ENCODE results near the gene IL15. TPM values are rescaled to one million over a fixed set of nuclear protein-coding genes. Genes with fewer than 3 reads are reported as not detected.
"Not testable (repeated sequence)": the region's sequence is repeated elsewhere in the genome, so short reads cannot be mapped to it uniquely, and the experiment has no call there.

IL15 gene
- total RNA-seq (not detected in 2 replicates), polyA plus RNA-seq (not detected in 2 replicates)

GRCh38 chr4:141636082-141636770 is at the start of gene IL15:
Gene IL15 (plus strand): TSS chr4:141636583. CDS start chr4:141719465, 82,882 bp downstream.
- H3K27me3 ChIP-seq = peaks cover 51% of the 10 kb centered on the region
- DNase-seq (ENCODE audit: low read depth in 1 of 2, low spot score in 1 of 2) = peak; percentile 50 to 54
- no peaks in the 10 kb centered on the region for H3K4me1 ChIP-seq (ENCODE audit: low read depth)
- no peaks in the 10 kb centered on the region for H3K9me3 ChIP-seq (ENCODE audit: low read depth)
- no peaks in the 10 kb centered on the region for H3K36me3 ChIP-seq
- TF ChIP-seq CTCF (IDR thresholded peaks at IDR 0.05; ENCODE audit: low read depth, low read length) = no peak
- H3K27ac ChIP-seq = no peak within 1 kb of the TSS
- peak within 1 kb of the TSS; percentile 43 for H3K4me3 ChIP-seq

GRCh38 chr4:141587897-141588296 is 48.5 kb upstream of the IL15 start:
- no peak overlapping the region for H3K4me3 ChIP-seq
- DNase-seq (ENCODE audit: low read depth in 1 of 2, low spot score in 1 of 2) = peak in 1 of 2 donors; percentile 7
- TF ChIP-seq CTCF (IDR thresholded peaks at IDR 0.05; ENCODE audit: low read depth, low read length) = no peak
- no peaks in the 10 kb centered on the region for H3K9me3 ChIP-seq (ENCODE audit: low read depth)
- no peaks in the 10 kb centered on the region for H3K4me1 ChIP-seq (ENCODE audit: low read depth)
- H3K36me3 ChIP-seq = no peaks in the 10 kb centered on the region
- H3K27ac ChIP-seq = no peak overlapping the region
- no peaks in the 10 kb centered on the region for H3K27me3 ChIP-seq

GRCh38 chr4:141595531-141595930 is 40.9 kb upstream of the IL15 start:
- DNase-seq (ENCODE audit: low read depth in 1 of 2, low spot score in 1 of 2) = peak in 1 of 2 donors; percentile 10
- H3K27me3 ChIP-seq = no peaks in the 10 kb centered on the region
- no peaks in the 10 kb centered on the region for H3K36me3 ChIP-seq
- H3K4me1 ChIP-seq (ENCODE audit: low read depth) = no peaks in the 10 kb centered on the region
- no peak overlapping the region for H3K4me3 ChIP-seq
- TF ChIP-seq CTCF (IDR thresholded peaks at IDR 0.05; ENCODE audit: low read depth, low read length) = no peak
- no peaks in the 10 kb centered on the region for H3K9me3 ChIP-seq (ENCODE audit: low read depth)
- H3K27ac ChIP-seq = no peak overlapping the region

GRCh38 chr4:141599853-141600252 is 36.5 kb upstream of the IL15 start:
- TF ChIP-seq CTCF (IDR thresholded peaks at IDR 0.05; ENCODE audit: low read depth, low read length) = no peak
- H3K9me3 ChIP-seq (ENCODE audit: low read depth) = no peaks in the 10 kb centered on the region
- no peak overlapping the region for H3K27ac ChIP-seq
- no peaks in the 10 kb centered on the region for H3K27me3 ChIP-seq
- no peak overlapping the region for H3K4me3 ChIP-seq
- DNase-seq (ENCODE audit: low read depth in 1 of 2, low spot score in 1 of 2) = peak in 1 of 2 donors; percentile 3
- H3K4me1 ChIP-seq (ENCODE audit: low read depth) = no peaks in the 10 kb centered on the region
- no peaks in the 10 kb centered on the region for H3K36me3 ChIP-seq

GRCh38 chr4:141604683-141605082 is 31.7 kb upstream of the IL15 start:
- not testable (repeated sequence) for H3K9me3 ChIP-seq (ENCODE audit: low read depth); H3K4me1 ChIP-seq (ENCODE audit: low read depth); H3K36me3 ChIP-seq; DNase-seq (ENCODE audit: low read depth in 1 of 2, low spot score in 1 of 2); H3K27ac ChIP-seq; H3K27me3 ChIP-seq; H3K4me3 ChIP-seq

GRCh38 chr4:141605425-141605856 is 30.9 kb upstream of the IL15 start:
- Histone ChIP-seq H3K9me3 (ENCODE audit: low read depth) (no peaks in the 10 kb centered on the region), H3K4me1 (ENCODE audit: low read depth) (no peaks in the 10 kb centered on the region), H3K36me3 (no peaks in the 10 kb centered on the region), H3K27me3 (no peaks in the 10 kb centered on the region), H3K4me3 (no peak overlapping the region), H3K27ac (no peak overlapping the region)
- no peak for TF ChIP-seq CTCF (IDR thresholded peaks at IDR 0.05; ENCODE audit: low read depth, low read length)
- DNase-seq (ENCODE audit: low read depth in 1 of 2, low spot score in 1 of 2) = no peak

Data from cardiac muscle cell (in vitro differentiated cells and primary cell).